ENCODE results near the gene ZBTB47.

ZBTB47 gene

DNA sequence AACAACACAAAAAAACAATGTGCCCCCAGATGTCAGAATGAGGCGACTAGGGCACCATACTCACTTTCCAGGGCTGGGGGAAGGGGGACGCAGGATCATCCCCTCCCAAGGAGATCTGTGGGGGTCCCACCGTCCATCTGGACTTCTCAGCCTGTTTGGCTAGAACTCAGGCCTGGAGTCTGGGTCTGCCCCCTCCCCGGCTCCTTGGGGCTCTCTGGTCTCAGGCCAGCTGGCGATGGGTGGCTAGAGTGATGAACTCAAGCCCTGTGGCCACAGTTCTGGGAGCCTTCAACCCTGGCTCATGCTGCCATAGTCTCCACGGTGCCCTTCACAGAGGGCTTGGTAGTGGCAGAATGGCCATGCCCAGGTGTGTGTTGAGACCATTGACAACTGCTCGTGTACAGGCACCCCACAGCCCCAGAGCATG lies 13.6 kb downstream of the ZBTB47 start:
- no peaks in the 10 kb centered on the region for H3K27me3 ChIP-seq (ENCODE audit: insufficient read depth, low read length)
- no peak overlapping the region for H3K27ac ChIP-seq (ENCODE audit: low read depth, low read length)
- H3K9me3 ChIP-seq (ENCODE audit: insufficient read depth, low read depth, low read length), result no peaks in the 10 kb centered on the region
- 86% methylated on average over 7 of the region's 7 CpGs for WGBS
- H3K4me3 ChIP-seq (ENCODE audit: low read length), result no peak overlapping the region
- H3K9ac ChIP-seq (ENCODE audit: low read depth, low read length), result no peak overlapping the region
- H3K36me3 ChIP-seq (ENCODE audit: insufficient read depth, low read length), result no peaks in the 10 kb centered on the region
- H3K4me1 ChIP-seq (ENCODE audit: insufficient read depth, low read length), result no peaks in the 10 kb centered on the region

DNA sequence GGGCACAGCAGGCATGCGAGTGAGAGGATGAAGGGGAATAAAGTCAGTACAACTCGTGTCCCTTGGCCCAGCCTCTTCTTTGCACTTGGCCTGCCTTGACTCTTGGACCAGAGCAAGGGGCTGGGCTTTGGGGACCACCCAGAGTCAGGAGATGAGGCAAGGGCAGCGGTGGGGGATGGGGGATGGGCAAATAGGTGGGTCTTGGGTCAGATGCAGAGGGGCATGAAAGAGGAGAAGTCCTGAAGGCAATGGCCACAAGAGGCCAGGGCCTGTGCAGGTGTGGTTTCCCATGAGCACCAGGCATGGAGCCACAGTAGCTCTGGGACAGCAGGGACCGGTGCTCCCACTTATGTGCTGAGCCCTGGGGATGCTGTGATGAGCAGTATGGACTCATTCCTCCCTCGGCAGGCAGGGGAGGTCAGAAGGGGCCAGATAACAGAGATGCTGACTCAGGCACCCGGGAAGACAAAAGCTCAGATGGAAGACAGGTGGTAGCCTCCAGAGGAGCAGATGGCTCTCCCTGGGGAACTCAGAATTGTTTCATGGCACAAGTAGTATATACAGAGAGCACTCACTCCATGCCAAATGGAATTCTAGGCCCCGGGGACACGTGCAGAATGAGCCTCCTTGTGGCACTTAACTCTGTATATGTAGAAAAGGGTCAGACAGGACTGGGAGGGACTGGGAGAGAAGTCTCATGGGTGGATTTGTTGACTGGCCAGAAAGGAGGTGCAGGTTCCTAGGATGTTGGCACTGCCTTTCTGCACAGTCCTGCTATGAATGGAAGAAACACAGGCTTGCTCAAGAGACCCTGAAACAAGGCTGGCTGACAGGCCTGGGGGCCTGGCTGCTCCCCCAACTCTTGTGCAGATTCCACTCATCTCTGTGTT lies 14.3 kb downstream of the ZBTB47 start:
- H3K9ac ChIP-seq (ENCODE audit: low read depth, low read length), result no peak overlapping the region
- no peak overlapping the region for H3K27ac ChIP-seq (ENCODE audit: low read depth, low read length)
- no peaks in the 10 kb centered on the region for H3K27me3 ChIP-seq (ENCODE audit: insufficient read depth, low read length)
- H3K36me3 ChIP-seq (ENCODE audit: insufficient read depth, low read length), result no peaks in the 10 kb centered on the region
- no peaks in the 10 kb centered on the region for H3K4me1 ChIP-seq (ENCODE audit: insufficient read depth, low read length)
- H3K4me3 ChIP-seq (ENCODE audit: low read length), result no peak overlapping the region
- 72% methylated on average over 8 of the region's 8 CpGs for WGBS
- H3K9me3 ChIP-seq (ENCODE audit: insufficient read depth, low read depth, low read length), result no peaks in the 10 kb centered on the region

DNA sequence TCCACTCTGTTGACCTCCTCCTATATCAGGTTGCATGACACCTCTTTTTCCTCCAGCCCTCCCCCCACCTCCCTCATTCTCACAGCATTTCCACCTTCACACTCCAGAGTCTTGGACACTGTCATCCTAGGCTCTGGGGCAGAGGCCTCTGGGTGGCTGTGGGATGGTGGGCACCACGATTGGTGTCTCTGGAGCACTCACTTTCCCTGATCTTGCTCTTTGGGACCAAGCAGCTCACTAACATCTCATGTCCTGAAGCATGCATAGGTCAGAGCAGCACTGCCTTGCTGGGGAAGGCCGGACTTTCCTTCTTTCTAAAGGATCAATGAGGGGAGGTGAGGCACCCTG lies 14.9 kb downstream of the ZBTB47 start:
- Histone ChIP-seq H3K36me3 (ENCODE audit: insufficient read depth, low read length) (no peaks in the 10 kb centered on the region), H3K9me3 (ENCODE audit: insufficient read depth, low read depth, low read length) (no peaks in the 10 kb centered on the region), H3K4me1 (ENCODE audit: insufficient read depth, low read length) (no peaks in the 10 kb centered on the region), H3K27ac (ENCODE audit: low read depth, low read length) (no peak overlapping the region), H3K9ac (ENCODE audit: low read depth, low read length) (no peak overlapping the region), H3K4me3 (ENCODE audit: low read length) (no peak overlapping the region), H3K27me3 (ENCODE audit: insufficient read depth, low read length) (no peaks in the 10 kb centered on the region)
- WGBS, result 89% methylated on average over 2 of the region's 2 CpGs

DNA sequence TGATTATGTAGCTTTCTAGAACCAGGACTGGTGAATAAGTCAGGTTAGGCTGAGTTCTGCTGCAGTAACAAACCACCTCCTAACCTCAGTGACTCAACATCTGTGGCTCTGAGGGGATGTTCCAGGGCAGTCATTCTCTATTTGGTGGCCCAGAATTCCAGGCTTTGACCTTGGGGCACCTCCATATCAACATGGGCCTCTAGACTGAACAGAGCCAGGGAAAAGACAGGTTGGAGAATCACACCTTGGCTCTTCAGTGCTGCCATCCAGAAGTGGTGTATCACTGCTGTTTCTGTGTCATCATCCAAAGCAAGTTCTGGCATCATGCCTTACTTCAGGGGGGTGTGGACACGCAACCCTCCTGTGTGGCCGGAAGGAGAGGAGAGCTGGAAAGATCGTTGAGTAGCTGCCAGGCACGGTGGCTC lies 15.3 kb downstream of the ZBTB47 start:
- Histone ChIP-seq H3K4me3 (ENCODE audit: low read length) (no peak overlapping the region), H3K27me3 (ENCODE audit: insufficient read depth, low read length) (no peaks in the 10 kb centered on the region), H3K27ac (ENCODE audit: low read depth, low read length) (no peak overlapping the region), H3K4me1 (ENCODE audit: insufficient read depth, low read length) (no peaks in the 10 kb centered on the region), H3K9me3 (ENCODE audit: insufficient read depth, low read depth, low read length) (no peaks in the 10 kb centered on the region), H3K9ac (ENCODE audit: low read depth, low read length) (no peak overlapping the region), H3K36me3 (ENCODE audit: insufficient read depth, low read length) (no peaks in the 10 kb centered on the region)
- WGBS, result 94% methylated on average over 4 of the region's 4 CpGs

DNA sequence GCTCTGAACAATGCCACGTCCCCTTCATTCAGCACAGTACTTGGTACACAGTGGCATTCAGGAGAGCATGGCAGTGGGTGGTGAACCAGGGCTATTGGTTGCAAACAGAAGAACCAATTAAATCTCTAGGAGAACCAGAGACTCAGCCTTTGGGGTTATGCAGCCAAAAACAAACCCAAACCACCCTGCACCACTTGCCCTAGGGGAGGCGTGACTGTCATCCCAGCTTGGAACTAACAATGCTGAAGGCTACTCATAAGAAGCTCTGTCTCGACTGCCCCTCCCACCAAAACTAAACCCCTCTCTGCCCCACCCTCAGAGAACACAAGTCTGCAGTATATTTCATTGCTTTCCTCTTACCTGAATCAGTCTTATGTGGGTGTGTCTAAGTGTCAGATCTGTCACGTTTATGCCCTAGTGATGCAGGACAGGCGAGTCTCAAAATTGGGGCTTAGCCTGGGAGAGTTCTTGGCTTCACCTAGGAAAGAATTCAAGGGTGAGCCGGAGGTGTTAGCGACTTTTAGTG lies 16.6 kb downstream of the ZBTB47 start:
- Histone ChIP-seq H3K9me3 (ENCODE audit: insufficient read depth, low read depth, low read length) (no peaks in the 10 kb centered on the region), H3K27me3 (ENCODE audit: insufficient read depth, low read length) (no peaks in the 10 kb centered on the region), H3K27ac (ENCODE audit: low read depth, low read length) (no peak overlapping the region), H3K4me3 (ENCODE audit: low read length) (no peak overlapping the region), H3K4me1 (ENCODE audit: insufficient read depth, low read length) (no peaks in the 10 kb centered on the region), H3K36me3 (ENCODE audit: insufficient read depth, low read length) (no peaks in the 10 kb centered on the region), H3K9ac (ENCODE audit: low read depth, low read length) (no peak overlapping the region)
- 91% methylated on average over 7 of the region's 7 CpGs for WGBS

DNA sequence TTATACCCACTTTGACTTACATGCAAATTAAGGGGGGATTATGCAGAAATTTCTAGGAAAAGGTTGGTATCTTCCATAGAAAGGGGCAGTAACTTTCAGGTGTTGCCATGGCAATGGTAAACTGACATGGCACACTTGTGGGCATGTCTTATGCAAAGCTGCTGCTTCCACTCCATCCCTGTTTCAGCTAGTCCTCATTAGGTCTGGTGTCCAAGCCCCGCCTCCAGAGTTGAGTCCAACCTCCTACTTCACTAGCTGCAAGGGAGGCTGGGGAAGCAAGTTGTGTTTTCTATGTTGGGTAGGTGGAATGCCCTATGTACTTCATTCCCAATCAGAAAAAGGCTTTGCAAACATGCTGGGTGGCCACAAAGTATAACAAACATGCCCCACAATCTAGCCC lies 17.2 kb downstream of the ZBTB47 start:
- 90% methylated on average over 1 of the region's 1 CpG for WGBS
- no peaks in the 10 kb centered on the region for H3K27me3 ChIP-seq (ENCODE audit: insufficient read depth, low read length)
- H3K4me3 ChIP-seq (ENCODE audit: low read length), result no peak overlapping the region
- H3K4me1 ChIP-seq (ENCODE audit: insufficient read depth, low read length), result no peaks in the 10 kb centered on the region
- peaks cover under 1% of the 10 kb centered on the region; the same call in 1 of the 2 replicates for H3K9me3 ChIP-seq (ENCODE audit: insufficient read depth, low read depth, low read length)
- H3K9ac ChIP-seq (ENCODE audit: low read depth, low read length), result no peak overlapping the region
- no peak overlapping the region for H3K27ac ChIP-seq (ENCODE audit: low read depth, low read length)
- no peaks in the 10 kb centered on the region for H3K36me3 ChIP-seq (ENCODE audit: insufficient read depth, low read length)

DNA sequence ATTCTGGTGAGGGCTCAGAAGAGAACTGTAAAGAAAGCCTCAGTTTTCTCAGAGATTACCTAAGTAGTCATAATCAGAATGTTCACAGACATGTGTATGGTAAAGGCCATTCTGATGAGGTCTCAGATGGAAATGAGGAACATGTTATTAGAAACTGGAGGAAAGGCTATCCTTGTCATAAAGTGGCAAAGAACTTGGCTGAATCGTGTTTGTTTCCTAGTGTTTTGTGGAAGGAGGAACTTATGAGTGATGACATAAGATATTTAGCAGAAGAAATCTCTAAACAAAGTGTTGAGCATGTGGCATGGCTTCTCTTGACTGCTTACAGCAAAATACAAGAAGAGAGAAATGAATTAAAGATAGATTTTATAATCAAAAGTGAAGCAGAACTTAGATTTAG lies 19.0 kb downstream of the ZBTB47 start:
- no peaks in the 10 kb centered on the region for H3K36me3 ChIP-seq (ENCODE audit: insufficient read depth, low read length)

DNA sequence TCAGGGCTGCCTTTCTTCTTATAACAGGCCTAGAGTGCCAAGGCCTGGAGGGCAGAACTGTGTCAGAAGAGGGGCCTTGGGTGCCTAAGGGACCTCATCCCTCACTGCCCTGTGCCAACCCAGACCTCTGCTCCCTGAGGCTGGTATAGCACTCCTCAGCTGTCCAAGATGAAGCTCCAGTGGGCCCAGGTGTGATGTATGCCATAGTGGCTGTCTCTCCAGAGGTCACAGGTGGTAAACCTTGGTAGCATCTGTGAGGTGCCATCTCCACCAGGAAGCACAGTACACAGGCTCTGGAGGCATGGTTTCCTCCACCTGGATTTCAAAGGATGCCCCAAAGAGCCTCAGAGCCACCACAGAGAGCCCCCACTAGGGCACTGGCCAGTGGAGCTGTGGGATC lies 19.6 kb downstream of the ZBTB47 start:
- no peaks in the 10 kb centered on the region for H3K4me1 ChIP-seq (ENCODE audit: insufficient read depth, low read length)
- H3K9me3 ChIP-seq (ENCODE audit: insufficient read depth, low read depth, low read length), result peaks cover 5% of the 10 kb centered on the region; the same call in 1 of the 2 replicates
- H3K4me3 ChIP-seq (ENCODE audit: low read length), result no peak overlapping the region
- no peaks in the 10 kb centered on the region for H3K36me3 ChIP-seq (ENCODE audit: insufficient read depth, low read length)
- no peaks in the 10 kb centered on the region for H3K27me3 ChIP-seq (ENCODE audit: insufficient read depth, low read length)
- H3K27ac ChIP-seq (ENCODE audit: low read depth, low read length), result no peak overlapping the region
- H3K9ac ChIP-seq (ENCODE audit: low read depth, low read length), result no peak overlapping the region

More for the DNA sequence above, 19.0 kb downstream of the ZBTB47 start:
- Histone ChIP-seq H3K4me1 (ENCODE audit: insufficient read depth, low read length) (no peaks in the 10 kb centered on the region), H3K4me3 (ENCODE audit: low read length) (no peak overlapping the region), H3K27ac (ENCODE audit: low read depth, low read length) (no peak overlapping the region), H3K9me3 (ENCODE audit: insufficient read depth, low read depth, low read length) (peaks cover 5% of the 10 kb centered on the region; the same call in 1 of the 2 replicates), H3K9ac (ENCODE audit: low read depth, low read length) (no peak overlapping the region), H3K27me3 (ENCODE audit: insufficient read depth, low read length) (no peaks in the 10 kb centered on the region)
- WGBS, result 88% methylated on average over 1 of the region's 1 CpG

DNA sequence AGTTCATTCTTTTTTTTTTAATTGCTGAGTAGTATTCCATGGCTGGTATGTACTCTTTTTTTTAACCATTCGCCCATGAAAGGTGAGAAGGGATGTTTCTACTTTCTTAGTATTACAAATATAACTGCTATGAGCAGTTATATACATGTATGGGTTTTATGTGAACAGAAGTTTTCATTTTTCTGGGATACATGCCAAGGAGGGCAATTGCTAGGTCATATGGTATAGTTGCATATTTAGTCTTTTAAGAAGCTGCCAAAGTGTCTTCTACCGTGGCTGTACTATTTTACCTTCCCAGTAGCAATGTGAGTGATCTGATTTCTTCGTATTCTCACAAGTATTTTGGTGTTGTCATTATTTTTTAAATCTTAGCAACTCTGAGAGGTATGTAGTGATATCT lies 20.6 kb downstream of the ZBTB47 start:
- Histone ChIP-seq H3K4me3 (ENCODE audit: low read length) (no peak overlapping the region), H3K4me1 (ENCODE audit: insufficient read depth, low read length) (no peaks in the 10 kb centered on the region), H3K9me3 (ENCODE audit: insufficient read depth, low read depth, low read length) (peaks cover 5% of the 10 kb centered on the region; the same call in 1 of the 2 replicates), H3K9ac (ENCODE audit: low read depth, low read length) (no peak overlapping the region), H3K27me3 (ENCODE audit: insufficient read depth, low read length) (no peaks in the 10 kb centered on the region), H3K36me3 (ENCODE audit: insufficient read depth, low read length) (no peaks in the 10 kb centered on the region), H3K27ac (ENCODE audit: low read depth, low read length) (no peak overlapping the region)
- 89% methylated on average over 2 of the region's 3 CpGs for WGBS

DNA sequence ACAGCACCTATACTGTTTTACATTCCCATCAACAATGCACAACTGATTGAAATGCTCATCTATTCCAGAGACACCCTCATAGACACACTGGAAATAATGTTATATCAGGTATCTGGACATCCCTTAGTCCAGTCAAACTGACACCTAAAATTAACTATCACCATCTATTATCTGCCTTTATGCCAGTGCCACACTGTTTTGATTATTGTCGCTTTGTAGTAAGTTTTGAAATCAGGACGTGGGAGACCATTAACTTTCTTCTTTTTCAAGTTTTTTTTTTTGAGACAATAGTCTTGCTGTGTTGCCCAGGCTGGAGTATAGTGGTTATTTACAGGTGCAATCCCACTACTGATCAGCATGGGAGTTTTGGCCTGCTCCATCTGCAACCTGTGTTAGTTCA lies 22.4 kb downstream of the ZBTB47 start:
- WGBS, result 91% methylated on average over 2 of the region's 2 CpGs
- H3K4me3 ChIP-seq (ENCODE audit: low read length), result no peak overlapping the region
- peaks cover 5% of the 10 kb centered on the region; the same call in 1 of the 2 replicates for H3K9me3 ChIP-seq (ENCODE audit: insufficient read depth, low read depth, low read length)
- no peak overlapping the region for H3K27ac ChIP-seq (ENCODE audit: low read depth, low read length)
- H3K9ac ChIP-seq (ENCODE audit: low read depth, low read length), result no peak overlapping the region
- H3K27me3 ChIP-seq (ENCODE audit: insufficient read depth, low read length), result no peaks in the 10 kb centered on the region
- no peaks in the 10 kb centered on the region for H3K4me1 ChIP-seq (ENCODE audit: insufficient read depth, low read length)
- no peaks in the 10 kb centered on the region for H3K36me3 ChIP-seq (ENCODE audit: insufficient read depth, low read length)

DNA sequence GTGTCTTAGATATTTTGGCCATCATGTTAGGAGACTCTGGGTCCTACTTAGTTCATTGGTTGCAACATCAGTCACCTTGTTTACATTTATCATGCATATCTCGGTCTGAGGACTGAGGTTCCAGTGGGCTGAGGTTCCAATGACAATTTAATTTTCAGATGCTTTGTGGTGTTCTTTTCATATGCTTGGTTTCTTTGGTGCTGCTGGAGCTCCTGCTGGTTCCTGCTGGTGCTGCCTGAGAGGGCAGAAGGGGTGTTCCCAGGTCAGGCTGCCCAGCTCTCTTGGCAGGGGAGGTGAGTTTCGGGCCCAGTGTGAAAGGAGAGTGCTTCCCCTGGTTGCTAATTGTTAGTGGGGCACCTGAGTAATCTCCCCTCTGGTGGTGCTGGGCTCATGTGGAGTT lies 24.9 kb downstream of the ZBTB47 start:
- H3K4me3 ChIP-seq (ENCODE audit: low read length), result no peak overlapping the region
- H3K9ac ChIP-seq (ENCODE audit: low read depth, low read length), result no peak overlapping the region
- H3K9me3 ChIP-seq (ENCODE audit: insufficient read depth, low read depth, low read length), result peaks cover 5% of the 10 kb centered on the region; the same call in 1 of the 2 replicates
- H3K36me3 ChIP-seq (ENCODE audit: insufficient read depth, low read length), result no peaks in the 10 kb centered on the region
- no peak overlapping the region for H3K27ac ChIP-seq (ENCODE audit: low read depth, low read length)
- WGBS, result 91% methylated on average over 2 of the region's 2 CpGs
- H3K4me1 ChIP-seq (ENCODE audit: insufficient read depth, low read length), result no peaks in the 10 kb centered on the region; the same call in 1 of the 2 replicates
- H3K27me3 ChIP-seq (ENCODE audit: insufficient read depth, low read length), result no peaks in the 10 kb centered on the region

All from HUES64 (cell line).